HG03175 (cell line): Measurements from ENCODE around the gene TSC22D2.

Source experiments
- ATAC-seq: cut with Tn5 transposase; IDR thresholded peaks from one replicate; pipeline ENCODE4 v1.9.1; 2021; ENCODE audit warnings: mild to moderate bottlenecking, moderate library complexity; ENCODE audit not compliant: unreplicated experiment

Gene TSC22D2

DNA sequence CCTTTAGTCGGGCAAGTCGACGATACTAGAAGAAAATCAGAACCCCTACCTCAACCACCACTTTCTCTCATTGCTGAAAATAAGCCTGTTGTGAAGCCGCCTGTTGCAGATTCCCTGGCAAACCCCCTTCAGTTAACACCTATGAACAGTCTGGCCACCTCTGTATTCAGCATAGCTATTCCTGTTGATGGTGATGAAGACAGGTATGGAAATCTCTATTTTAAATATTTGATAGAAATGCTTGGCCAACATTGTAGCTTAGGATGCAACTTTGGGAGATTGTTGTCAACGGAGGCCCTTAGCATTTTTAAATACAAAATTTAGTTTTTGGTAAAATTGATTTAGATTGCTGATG lies 3.0 kb downstream of the TSC22D2 start:
- no peak for ATAC-seq

DNA sequence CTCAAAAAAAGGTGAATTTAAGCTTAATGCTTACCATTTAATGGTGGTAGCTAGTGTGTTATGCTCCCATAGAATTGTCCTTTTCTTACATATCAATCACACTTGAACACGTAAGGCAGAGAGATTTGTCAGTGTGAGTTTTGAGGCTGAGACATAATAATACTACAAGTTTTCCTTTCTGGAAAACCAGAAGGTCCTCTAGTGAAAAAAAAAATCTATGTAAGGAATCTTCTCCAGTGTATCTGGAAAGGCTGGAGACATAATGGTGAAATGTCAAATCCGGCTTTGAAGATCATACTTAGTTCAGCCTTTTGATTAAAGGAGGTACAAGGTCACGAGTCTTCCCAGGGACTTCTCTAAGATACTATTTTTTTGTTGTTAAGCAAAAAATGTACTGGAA lies 3.4 kb downstream of the TSC22D2 start:
- ATAC-seq: no peak

DNA sequence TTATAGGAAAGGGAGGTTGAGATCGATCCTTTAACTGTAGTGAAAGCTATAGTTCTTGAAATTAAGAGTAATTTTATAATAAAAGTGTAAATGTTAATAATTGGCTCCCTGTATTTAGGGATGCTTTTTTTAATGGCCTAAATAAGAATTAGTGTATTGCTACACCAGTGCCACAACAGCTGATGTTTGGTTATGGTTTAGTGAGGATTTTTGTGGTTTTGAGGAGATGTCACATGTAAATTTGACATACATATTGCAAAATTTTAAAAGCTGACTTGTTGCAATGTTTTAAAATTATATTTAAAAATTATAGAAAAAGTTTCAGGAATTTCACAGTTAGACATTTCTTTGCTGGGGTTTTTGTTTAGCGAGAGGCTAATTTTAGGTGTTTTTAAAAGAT lies 3.9 kb downstream of the TSC22D2 start:
- ATAC-seq: no peak

DNA sequence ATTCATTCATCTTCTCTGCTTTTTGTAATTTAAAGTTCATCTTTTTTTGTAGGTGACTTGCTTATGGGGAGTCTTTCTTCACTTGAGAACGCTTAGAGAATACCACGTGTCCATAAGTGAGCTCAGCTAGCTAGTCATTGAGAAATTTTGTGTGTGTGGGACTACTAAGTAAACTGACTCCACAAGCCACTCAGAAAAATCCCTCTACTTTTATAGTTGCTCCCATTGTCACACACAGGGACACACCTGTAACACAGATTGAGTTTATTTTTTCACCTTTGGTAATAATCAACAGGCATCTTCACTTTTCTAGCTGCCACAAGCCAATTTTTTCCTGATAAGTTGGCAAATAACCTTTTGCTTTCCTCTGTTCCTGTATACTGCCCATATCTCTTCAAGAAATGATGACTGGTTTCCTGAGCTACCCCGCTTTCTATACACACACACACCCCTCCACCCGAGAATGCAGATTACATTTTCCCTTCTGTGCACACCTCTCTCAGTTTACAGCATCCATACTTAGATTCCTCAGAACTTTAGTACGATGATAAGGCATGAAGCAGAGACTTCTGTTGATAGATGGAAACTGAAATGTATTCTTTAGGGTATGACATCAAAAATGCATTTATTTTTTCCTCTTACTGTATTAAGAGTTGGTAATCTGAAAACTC lies 4.6 kb downstream of the TSC22D2 start:
- ATAC-seq: no peak

DNA sequence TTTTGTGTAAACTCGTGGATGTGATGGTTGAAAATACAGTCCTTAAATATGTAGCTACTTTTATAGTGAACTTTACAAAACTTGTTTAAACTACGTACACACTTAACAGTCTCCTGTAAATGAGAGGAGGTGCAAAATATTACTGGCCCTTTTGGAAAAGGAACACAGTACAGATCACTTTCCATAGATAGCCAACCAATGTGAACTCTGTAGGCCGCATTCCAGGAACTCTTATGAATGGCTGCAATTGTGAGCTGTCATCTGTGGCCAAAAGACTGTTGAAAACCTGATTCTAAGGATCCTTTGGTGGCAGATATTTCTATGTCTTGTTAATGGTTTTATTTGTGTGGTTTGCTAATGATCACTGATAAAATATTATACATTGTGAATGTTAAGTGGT lies 6.2 kb downstream of the TSC22D2 start:
- no peak for ATAC-seq

DNA sequence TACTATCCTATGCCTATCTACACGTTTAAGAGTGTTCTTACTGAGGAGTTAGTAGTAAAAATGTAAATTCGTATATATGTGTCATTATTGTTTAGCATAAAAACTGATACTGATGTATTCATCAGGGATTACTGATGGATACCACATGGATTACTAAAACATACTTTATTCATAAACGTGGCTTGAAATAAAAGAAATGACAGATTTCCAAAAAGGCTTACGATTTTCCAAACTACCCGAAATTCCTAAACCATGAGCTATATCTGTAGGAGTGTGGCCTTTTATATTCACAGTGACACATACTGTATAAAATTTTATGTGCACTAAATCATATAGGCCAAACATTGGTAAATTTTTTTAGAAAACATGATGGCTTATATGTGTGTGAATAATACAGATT lies 6.9 kb downstream of the TSC22D2 start:
- no peak for ATAC-seq

DNA sequence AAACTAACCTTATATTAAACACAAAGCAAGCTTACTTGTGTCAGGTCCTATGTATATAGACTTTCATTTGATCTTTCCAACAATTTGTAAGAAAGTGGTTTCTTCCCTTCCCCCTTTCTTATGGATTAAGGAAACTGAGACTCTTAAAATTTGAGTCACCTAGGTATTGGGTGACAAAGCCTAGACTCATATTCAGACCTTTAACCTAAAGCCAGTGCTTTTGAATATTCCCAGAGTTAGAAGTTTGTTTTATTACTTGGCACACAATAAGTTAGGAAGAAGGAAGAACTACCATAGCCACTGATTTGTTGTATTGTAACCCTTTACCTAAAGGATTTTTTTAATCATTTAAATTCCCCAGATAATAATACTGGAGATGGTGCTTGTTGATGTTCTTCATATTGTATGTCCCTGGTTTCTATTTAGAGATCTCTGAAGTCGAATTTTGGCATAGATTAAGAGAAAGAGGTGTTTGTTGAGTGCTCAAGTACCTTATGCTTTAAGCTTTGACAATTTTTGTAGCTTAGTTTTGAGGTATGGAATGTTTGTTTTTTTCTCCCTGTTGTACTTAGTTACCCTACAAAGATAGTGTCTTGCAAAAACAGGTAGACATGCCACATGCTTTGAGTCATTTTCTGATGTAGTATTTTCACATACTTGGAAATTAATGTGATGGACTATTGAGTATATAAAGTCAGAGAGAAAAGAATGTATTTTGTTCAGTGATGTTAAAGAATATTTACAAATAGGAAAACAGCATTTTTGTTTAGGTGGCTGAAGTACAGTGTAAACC lies 11.2 kb downstream of the TSC22D2 start:
- ATAC-seq: no peak

DNA sequence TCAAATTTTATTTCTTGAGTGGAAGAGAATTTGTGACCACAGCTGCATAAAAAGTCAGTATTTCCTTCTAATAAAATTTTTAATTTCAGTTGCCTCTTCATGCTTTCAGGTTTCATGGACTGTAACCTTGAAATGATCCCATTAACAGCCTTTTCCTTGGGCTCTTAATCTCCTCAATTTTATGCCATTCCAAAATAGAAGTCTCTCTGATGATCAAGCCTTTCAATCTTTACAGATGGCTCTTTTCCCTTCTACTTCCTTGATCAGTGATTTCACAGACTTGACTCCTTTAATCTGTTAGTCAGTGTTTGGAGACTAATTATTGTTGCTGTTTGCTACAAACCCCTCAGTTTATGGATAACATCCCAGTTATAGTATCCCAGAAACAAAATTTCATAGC lies 11.9 kb downstream of the TSC22D2 start:
- ATAC-seq: no peak

DNA sequence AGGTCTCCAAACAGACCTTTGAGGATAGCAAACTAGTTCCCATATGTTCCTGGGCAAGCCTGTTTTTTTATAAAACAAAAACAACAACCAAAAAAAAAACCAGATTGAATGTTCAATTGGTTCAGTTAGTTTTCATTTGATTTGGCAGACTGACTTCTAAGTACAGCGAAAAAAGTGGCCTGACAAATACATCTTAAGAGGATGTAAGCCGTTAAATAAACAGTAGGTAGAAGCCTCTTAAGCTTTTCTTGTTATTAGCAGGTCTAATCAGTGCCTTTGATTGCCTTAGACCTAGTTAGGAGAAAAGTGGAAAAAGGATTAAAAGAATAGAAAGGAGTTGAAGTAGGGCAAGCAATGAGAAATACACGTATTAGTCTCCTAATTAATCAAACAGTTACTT lies 13.2 kb downstream of the TSC22D2 start:
- ATAC-seq: no peak

DNA sequence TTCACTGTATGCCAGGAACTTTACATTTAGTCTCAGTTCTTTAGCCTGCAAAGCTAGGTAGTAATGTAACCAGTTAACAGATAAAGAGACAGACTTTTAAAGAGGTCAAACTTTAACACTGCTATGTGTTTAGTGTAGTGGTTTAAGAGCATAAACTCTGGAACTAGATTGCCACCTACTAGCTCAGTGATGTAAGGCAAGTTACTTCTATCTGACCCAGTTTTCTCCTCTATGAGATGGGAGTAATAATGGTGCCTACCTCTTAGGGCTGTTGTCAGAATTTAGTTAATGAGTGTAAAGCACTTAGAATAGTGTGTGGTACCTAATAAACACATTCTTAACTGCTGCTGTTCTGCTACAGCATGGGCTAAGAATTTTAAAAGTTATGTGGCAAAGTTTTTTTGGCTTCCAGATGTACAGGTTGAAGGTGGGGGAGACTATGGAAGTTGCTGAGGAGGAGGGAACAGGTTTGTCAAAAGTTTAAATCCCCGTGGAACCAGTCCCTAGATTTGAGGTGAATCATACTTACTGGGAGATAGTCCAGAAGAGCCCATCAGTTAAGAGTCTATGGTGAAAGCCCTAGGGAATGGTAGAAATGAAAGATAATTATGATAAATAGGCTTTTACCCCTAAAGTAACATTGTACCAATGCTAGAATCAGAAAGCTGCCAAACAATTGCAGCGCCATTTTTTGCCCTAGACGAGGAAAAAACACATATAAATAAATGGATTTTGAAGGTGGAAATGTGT lies 13.9 kb downstream of the TSC22D2 start:
- ATAC-seq: no peak

DNA sequence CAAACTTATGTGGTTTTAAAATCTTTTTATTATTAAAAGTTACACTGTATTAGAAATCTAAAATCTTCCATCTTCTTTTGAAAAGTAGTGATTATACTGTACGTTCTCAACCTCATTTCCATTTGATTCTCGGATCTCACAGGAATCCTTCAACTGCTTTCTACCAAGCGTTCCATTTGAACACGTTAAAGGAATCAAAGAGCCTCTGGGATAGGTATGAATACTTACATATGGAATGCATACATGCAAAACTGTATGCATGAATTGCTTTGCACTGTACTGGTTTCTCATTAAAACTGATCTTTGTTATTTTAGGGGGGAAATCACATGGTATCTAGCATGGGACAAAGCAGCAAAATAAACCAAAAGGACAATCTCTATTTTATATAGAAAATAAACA lies 14.8 kb downstream of the TSC22D2 start:
- no peak for ATAC-seq

DNA sequence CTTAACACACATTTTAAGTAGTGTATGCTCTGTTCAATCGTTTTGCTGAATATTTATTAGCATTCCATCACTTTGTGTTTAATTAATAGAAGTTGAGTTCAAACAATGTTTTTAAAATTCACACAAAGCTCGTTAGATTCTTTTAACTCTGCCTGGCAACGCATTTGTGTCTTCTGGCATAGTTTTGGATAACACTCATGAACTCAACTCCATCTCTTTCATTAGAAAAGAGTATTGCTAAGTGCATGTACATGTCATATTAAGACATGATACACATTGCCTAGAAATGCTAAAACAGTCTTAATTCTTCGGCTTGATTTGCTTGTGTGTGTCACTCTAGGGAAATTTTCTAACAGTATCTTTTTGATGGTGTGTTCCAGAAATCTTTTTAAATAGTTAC lies 15.7 kb downstream of the TSC22D2 start:
- no peak for ATAC-seq

DNA sequence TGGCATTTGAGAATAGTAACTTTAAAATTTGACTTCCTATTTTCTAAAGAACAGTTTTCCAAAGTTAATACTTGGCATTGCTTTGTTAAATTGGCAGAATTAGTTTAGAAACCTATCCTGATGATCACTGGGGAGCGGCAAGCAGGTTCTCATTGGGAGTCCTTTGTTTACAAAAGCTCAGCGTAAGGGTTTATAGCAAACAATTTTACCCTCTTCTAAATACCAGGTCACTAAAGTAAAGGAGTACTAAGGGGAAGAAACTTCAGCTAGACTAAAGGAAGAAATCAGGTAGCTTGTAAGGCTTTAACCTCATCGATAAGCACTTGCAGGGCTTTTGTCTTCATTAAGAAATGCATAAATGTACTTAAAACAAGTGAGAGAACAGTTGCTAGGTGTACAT lies 18.2 kb downstream of the TSC22D2 start:
- no peak for ATAC-seq

DNA sequence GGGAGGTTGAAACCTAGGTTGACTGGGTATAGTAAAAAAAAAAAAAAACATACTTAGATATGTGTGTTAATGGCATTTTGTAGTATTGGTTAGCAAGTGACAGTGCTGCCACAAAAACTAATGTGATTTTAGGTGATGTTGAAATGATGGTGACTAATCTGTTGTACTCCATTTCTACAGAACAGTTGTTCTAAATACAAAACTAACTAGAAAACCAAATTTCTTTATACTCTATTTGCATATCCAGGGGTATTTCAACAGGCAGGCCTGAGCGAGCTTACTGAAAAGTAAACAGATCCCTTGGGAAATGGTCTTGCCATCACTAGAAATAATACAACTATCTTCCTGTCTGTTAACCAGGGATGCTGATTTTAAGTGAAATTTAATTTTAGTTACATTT lies 20.5 kb downstream of the TSC22D2 start:
- ATAC-seq: no peak

DNA sequence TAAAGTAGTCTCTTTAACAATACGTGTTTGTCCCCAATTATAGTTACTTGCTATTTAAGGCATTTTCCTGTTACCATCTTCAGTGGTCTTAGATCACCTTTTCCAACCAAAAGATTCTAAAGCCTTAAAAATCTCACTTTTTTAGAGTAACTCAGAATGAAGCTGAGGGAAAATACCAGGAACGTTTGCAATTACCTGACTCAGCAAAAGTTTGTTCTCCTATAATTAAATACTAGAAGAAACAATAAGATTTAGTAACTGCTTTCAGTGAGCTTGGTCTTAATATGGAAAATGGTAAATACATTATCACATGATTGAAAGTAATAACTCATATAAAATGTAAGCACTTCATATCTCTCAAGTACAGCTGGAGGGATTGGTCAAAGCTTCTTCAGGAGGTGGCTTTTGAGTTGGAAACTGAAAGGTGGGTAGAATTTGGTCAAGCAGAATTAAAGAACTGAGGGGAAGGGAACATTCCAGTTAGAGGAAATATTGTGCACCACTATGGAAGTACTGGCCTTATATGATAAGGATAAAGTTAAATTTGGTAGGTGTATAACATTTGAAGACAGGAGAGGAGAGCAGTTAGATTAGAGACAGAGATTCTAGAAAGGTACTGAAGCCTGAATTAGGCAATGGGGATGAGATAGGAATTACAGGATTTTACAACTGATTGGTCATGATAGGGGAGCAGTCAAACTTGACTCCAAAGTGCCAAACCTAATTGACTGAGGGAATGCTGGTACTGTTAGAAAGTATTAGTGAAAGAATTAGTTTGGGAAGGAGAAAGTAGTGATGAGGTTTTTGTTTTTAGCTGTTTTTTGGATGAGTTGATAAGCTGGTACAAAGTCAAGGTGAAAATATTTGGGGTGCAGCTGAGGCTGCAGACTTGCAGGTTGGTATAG lies 21.9 kb downstream of the TSC22D2 start:
- no peak for ATAC-seq

DNA sequence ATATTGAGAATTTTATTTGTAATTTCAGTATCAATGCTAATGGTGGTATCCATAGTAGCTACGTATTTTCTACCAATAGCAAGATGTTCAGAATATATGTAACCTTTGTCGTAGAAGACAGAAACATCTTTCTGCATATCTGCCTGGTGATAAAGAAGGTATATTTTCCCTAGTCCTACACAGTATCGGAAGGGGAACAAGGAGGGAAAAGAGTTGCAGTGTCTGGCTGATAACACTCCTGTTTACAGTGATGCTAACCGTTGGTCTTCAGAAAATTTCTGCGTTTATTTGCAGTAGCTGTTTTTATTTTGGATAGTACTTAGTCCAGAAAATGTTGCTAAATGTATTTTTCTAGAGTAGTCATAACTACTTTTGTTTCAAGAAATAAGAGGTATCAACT lies 25.2 kb downstream of the TSC22D2 start:
- no peak for ATAC-seq

DNA sequence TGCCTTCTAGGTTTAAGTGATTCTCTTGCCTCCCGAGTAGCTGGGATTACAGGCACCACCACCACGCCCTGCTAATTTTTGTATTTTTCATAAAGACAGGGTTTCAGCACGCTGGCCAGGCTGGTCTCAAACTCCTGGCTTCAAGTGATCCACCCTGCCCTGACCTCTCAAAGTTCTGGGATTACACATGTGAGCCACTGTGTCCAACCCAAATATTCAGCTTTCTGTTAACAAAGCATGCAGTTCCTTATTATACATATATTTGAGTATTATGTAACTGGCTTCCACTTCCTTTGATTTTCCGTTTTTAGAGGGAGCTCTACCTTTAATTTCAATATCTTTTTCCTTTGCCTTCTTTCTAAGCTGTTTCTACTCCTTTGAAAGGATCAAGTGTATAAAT lies 26.1 kb downstream of the TSC22D2 start:
- ATAC-seq: no peak

DNA sequence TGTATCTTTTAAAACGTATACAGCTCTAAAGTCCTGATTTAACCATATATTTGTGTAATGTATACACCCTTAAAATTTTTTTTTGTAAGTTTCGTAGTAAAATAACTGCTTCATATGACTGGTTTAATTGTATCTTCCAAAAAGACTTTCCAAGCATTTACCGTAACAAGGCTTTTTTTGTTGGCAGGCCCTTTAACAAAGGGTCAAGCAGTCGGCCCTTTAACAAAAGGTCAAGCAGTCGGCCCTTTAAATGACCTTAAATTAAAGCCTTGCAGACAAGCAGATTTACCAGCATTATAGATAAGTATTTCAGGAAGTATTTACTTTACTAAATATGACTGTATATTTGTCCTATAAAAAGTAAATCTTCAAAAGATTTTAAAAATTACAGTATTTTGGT lies 28.1 kb downstream of the TSC22D2 start:
- no peak for ATAC-seq

DNA sequence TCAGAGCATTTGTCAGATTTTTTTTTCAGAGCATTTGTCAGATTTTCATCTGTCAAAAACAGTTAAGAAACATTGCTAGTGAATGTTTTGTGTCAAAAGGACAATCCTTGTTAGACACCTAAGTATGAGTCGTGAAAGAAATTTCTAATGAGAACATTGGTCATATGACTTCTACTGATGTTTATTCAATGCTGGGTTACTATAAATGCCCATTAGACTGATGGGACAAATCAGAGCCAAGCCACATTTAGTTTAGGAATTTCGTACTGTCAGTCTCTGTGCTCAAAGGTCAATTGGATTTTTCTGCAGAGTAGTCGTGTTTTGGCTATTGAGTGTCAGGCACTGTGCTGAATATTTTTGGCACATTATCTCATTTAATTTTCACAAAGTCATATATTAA lies 31.6 kb downstream of the TSC22D2 start:
- no peak for ATAC-seq

DNA sequence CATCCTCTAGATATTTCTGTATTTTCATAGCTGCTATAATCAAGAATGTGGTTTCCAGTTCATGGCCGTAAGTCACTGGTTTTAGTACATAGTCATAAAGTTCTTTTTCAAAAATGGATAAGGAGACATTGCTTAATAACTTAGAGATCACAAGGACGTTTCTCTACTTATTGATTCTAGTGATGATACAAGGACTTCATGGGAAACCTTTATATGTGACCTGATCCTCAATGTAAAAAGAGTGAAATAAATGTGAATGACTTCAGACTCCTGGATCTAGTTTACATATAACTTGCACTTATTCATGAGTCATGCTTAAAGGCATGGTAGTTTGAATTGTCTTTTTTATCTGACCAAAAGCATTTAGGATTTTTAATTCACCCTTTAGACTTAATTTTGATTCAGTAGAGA lies 35.2 kb downstream of the TSC22D2 start:
- no peak for ATAC-seq

DNA sequence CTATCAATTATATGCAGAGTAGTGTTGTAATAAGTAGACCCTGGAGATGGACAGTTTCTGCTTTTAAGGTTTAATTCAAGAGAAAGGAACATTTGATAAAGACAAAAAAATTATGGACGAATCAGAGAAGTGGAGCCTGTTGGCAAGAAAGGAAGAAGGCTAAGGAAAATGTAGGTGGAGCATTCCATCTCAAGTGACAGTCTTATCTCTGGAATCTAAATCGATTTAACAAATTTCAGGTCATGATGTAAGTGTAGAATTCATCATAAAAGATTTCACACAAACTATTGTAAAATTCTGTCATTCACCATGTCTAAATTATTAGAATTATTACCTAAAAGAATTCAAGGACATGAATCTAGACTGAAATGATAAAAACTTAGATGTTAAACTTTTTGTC lies 36.3 kb downstream of the TSC22D2 start:
- ATAC-seq: no peak
